WTC11 (cell line): ENCODE results near the gene PSMD5. TPM values are rescaled to one million over a fixed set of nuclear protein-coding genes. Genes with fewer than 3 reads are reported as not detected.

Source experiments
- ATAC-seq: fragments of 200-7000 bp; cut with Tn5 transposase; 2 replicates; pipeline ENCODE4 v1.10.0; 2021; ENCODE audit warnings: mild to moderate bottlenecking, moderate library complexity
- CTCF ChIA-PET: fragments of 300-600 bp; sonication (Branson Sonifier 250); formaldehyde crosslinking; loops from one replicate; lab custom pipeline; 2021; ENCODE audit warnings: antibody characterized with exemption; lab: Charles Lee
- POLR2A ChIA-PET: fragments of 350-600 bp; sonication (Branson Sonifier 250); formaldehyde crosslinking; loops from one replicate; lab custom pipeline; 2021; ENCODE audit warnings: antibody characterized with exemption; lab: Charles Lee
- DNase-seq: peaks from one replicate; pipeline ENCODE4 v3.0.0; 2021; ENCODE audit warnings: low spot score
- H3K27ac Mint-ChIP-seq: 2 replicates; pipeline ENCODE4 v1.8.0; 2021; ENCODE audit warnings: mixed read lengths
- H3K27me3 Mint-ChIP-seq: 2 replicates; pipeline ENCODE4 v1.8.0; 2021; ENCODE audit warnings: low read depth, mild to moderate bottlenecking, moderate library complexity, mixed read lengths
- H3K36me3 Mint-ChIP-seq: 2 replicates; pipeline ENCODE4 v1.8.0; 2021; ENCODE audit warnings: mixed read lengths
- H3K4me1 Mint-ChIP-seq: 2 replicates; pipeline ENCODE4 v1.8.0; 2022; ENCODE audit warnings: mixed read lengths
- H3K4me3 Mint-ChIP-seq: 2 replicates; pipeline ENCODE4 v1.8.0; 2021; ENCODE audit warnings: mild to moderate bottlenecking, moderate library complexity, mixed read lengths
- H3K9me3 Mint-ChIP-seq: 2 replicates; pipeline ENCODE4 v1.8.0; 2021; ENCODE audit warnings: mixed read lengths
- ETV6 ChIP-seq: sonication (generic); formaldehyde crosslinking; IDR thresholded peaks from 2 replicates; pipeline ENCODE4 v1.8.1; 2022; ENCODE audit warnings: mild to moderate bottlenecking, missing genetic modification reagents
- FOXK1 ChIP-seq: sonication (generic); formaldehyde crosslinking; IDR thresholded peaks from 2 replicates; pipeline ENCODE4 v1.8.0; 2022; ENCODE audit warnings: mild to moderate bottlenecking, moderate library complexity, missing genetic modification reagents
- IRF2 ChIP-seq: sonication (generic); formaldehyde crosslinking; IDR thresholded peaks from 2 replicates; pipeline ENCODE4 v1.8.0; 2022; ENCODE audit warnings: low read depth, missing genetic modification reagents, borderline replicate concordance
- JAZF1 ChIP-seq: fragments of 250-450 bp; sonication (Bioruptor Pico); IDR thresholded peaks from 2 replicates; pipeline ENCODE4 v1.9.0; 2021; ENCODE audit warnings: moderate library complexity, mild to moderate bottlenecking, inconsistent platforms
- JUN ChIP-seq: sonication (generic); formaldehyde crosslinking; IDR thresholded peaks from 2 replicates; pipeline ENCODE4 v1.8.0; 2023; ENCODE audit warnings: mild to moderate bottlenecking, missing genetic modification reagents
- MXD4 ChIP-seq: fragments of 250-450 bp; sonication (Bioruptor Pico); IDR thresholded peaks from 2 replicates; pipeline ENCODE4 v1.8.0; 2021; ENCODE audit warnings: mild to moderate bottlenecking, moderate library complexity, borderline replicate concordance
- NFATC4 ChIP-seq: fragments of 250-450 bp; sonication (Bioruptor Pico); IDR thresholded peaks from 2 replicates; pipeline ENCODE4 v1.9.0; 2021; ENCODE audit warnings: mild to moderate bottlenecking
- NFYB ChIP-seq: sonication (generic); formaldehyde crosslinking; conservative IDR thresholded peaks from 2 replicates; pipeline ENCODE4 v1.8.0; 2022; ENCODE audit warnings: low read depth, missing genetic modification reagents
- SMAD3 ChIP-seq: sonication (generic); formaldehyde crosslinking; IDR thresholded peaks from 2 replicates; pipeline ENCODE4 v1.8.0; 2022; ENCODE audit warnings: missing genetic modification reagents, mild to moderate bottlenecking, borderline replicate concordance
- SP1 ChIP-seq: sonication (generic); formaldehyde crosslinking; conservative IDR thresholded peaks from 2 replicates; pipeline ENCODE4 v1.8.1; 2022; ENCODE audit warnings: missing genetic modification reagents
- TEAD1 ChIP-seq: sonication (generic); formaldehyde crosslinking; IDR thresholded peaks from 2 replicates; pipeline ENCODE4 v1.8.0; 2022; ENCODE audit warnings: mild to moderate bottlenecking, missing genetic modification reagents
- TP53 ChIP-seq: sonication (generic); formaldehyde crosslinking; IDR thresholded peaks from 2 replicates; pipeline ENCODE4 v1.8.1; 2023; ENCODE audit warnings: mild to moderate bottlenecking, missing genetic modification reagents
- ZNF121 ChIP-seq: sonication (generic); formaldehyde crosslinking; IDR thresholded peaks from 2 replicates; pipeline ENCODE4 v1.8.0; 2023; ENCODE audit warnings: missing genetic modification reagents
- ZNF317 ChIP-seq: sonication (generic); formaldehyde crosslinking; IDR thresholded peaks from 2 replicates; pipeline ENCODE4 v1.8.1; 2023; ENCODE audit warnings: low read depth, mild to moderate bottlenecking, moderate library complexity, missing genetic modification reagents, borderline replicate concordance
- ZNF423 ChIP-seq: fragments of 250-450 bp; sonication (Bioruptor Pico); IDR thresholded peaks from 2 replicates; pipeline ENCODE4 v2.1.2; 2022; ENCODE audit warnings: mild to moderate bottlenecking, moderate library complexity
- total RNA-seq: library from RNA; stranded (reverse); gene quantifications from 3 replicates; pipeline ENCODE4 v1.2.3, GENCODE V29; 2021
- TF ChIP-seq, protein P1 (sequence below): fragments of 250-450 bp; sonication (Bioruptor Pico); IDR thresholded peaks from 2 replicates; pipeline ENCODE4 v1.9.0; 2021; ENCODE audit warnings: mild to moderate bottlenecking
- TF ChIP-seq, protein P2 (sequence below): sonication (generic); formaldehyde crosslinking; IDR thresholded peaks from 2 replicates; pipeline ENCODE4 v1.8.0; 2023; ENCODE audit warnings: mild to moderate bottlenecking, missing genetic modification reagents
- TF ChIP-seq, protein P3 (sequence below): fragments of 250-450 bp; sonication (Bioruptor Pico); IDR thresholded peaks from 2 replicates; pipeline ENCODE4 v1.8.0; 2021; ENCODE audit warnings: mild to moderate bottlenecking
- TF ChIP-seq, protein P4 (sequence below): sonication (generic); formaldehyde crosslinking; IDR thresholded peaks from 2 replicates; pipeline ENCODE4 v1.8.1; 2022; ENCODE audit warnings: low read depth, mild to moderate bottlenecking, moderate library complexity, missing genetic modification reagents, borderline replicate concordance
- TF ChIP-seq, protein P5 (sequence below): sonication (generic); formaldehyde crosslinking; IDR thresholded peaks from 2 replicates; pipeline ENCODE4 v1.8.1; 2023; ENCODE audit warnings: mild to moderate bottlenecking, missing genetic modification reagents
- TF ChIP-seq, protein P6 (sequence below): sonication (generic); formaldehyde crosslinking; conservative IDR thresholded peaks from 2 replicates; pipeline ENCODE4 v1.8.1; 2022; ENCODE audit warnings: mild to moderate bottlenecking, missing genetic modification reagents
- TF ChIP-seq, protein P7 (sequence below): sonication (generic); formaldehyde crosslinking; IDR thresholded peaks from 2 replicates; pipeline ENCODE4 v1.8.1; 2023; ENCODE audit warnings: mild to moderate bottlenecking, missing genetic modification reagents, borderline replicate concordance
- TF ChIP-seq, protein P8 (sequence below): sonication (generic); formaldehyde crosslinking; IDR thresholded peaks from 2 replicates; pipeline ENCODE4 v1.8.0; 2022; ENCODE audit warnings: mild to moderate bottlenecking, missing genetic modification reagents

The PSMD5 gene
- total RNA-seq, 1 experiment from 2014 or later = 61.1 TPM

DNA sequence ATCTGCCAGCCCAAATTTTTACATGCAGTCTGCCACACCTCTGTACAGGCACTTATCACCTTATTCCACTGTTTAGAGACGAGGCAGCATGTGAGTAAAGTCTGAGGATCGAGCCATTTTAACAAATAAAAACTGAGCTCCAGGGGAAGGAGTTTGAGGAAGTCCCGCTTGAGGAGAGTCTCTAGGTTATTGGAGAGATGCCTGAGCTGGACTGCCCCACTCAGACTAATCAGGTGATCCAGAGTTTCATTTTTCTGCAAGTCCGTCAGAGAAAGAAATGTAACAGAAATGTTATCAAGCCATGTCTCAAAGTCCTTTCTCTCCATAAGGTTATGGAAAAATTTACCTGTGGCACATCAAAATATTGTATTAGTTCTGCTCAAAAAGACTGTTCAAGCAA is 54.8 kb downstream of the PSMD5 start:
- Mint-ChIP-seq H3K36me3 (peaks cover 38% of the 10 kb centered on the region), H3K27ac (no peak overlapping the region), H3K27me3 (no peaks in the 10 kb centered on the region), H3K4me1 (peaks cover 8% of the 10 kb centered on the region), H3K9me3 (no peaks in the 10 kb centered on the region), H3K4me3 (no peak overlapping the region)
- ChIA-PET CTCF (no interaction called here), POLR2A (no interaction called here)
- no peak for TF ChIP-seq SP1 (CRISPR knock-in tag)
- no peak for TF ChIP-seq ZNF121 (CRISPR knock-in tag)
- no peak for TF ChIP-seq ZNF423 (CRISPR knock-in tag)
- TF ChIP-seq, protein P1, sequence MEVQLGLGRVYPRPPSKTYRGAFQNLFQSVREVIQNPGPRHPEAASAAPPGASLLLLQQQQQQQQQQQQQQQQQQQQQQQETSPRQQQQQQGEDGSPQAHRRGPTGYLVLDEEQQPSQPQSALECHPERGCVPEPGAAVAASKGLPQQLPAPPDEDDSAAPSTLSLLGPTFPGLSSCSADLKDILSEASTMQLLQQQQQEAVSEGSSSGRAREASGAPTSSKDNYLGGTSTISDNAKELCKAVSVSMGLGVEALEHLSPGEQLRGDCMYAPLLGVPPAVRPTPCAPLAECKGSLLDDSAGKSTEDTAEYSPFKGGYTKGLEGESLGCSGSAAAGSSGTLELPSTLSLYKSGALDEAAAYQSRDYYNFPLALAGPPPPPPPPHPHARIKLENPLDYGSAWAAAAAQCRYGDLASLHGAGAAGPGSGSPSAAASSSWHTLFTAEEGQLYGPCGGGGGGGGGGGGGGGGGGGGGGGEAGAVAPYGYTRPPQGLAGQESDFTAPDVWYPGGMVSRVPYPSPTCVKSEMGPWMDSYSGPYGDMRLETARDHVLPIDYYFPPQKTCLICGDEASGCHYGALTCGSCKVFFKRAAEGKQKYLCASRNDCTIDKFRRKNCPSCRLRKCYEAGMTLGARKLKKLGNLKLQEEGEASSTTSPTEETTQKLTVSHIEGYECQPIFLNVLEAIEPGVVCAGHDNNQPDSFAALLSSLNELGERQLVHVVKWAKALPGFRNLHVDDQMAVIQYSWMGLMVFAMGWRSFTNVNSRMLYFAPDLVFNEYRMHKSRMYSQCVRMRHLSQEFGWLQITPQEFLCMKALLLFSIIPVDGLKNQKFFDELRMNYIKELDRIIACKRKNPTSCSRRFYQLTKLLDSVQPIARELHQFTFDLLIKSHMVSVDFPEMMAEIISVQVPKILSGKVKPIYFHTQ (CRISPR knock-in tag) = no peak
- TF ChIP-seq JUN (CRISPR knock-in tag) = no peak
- TF ChIP-seq IRF2 = no peak
- TF ChIP-seq, protein P2, sequence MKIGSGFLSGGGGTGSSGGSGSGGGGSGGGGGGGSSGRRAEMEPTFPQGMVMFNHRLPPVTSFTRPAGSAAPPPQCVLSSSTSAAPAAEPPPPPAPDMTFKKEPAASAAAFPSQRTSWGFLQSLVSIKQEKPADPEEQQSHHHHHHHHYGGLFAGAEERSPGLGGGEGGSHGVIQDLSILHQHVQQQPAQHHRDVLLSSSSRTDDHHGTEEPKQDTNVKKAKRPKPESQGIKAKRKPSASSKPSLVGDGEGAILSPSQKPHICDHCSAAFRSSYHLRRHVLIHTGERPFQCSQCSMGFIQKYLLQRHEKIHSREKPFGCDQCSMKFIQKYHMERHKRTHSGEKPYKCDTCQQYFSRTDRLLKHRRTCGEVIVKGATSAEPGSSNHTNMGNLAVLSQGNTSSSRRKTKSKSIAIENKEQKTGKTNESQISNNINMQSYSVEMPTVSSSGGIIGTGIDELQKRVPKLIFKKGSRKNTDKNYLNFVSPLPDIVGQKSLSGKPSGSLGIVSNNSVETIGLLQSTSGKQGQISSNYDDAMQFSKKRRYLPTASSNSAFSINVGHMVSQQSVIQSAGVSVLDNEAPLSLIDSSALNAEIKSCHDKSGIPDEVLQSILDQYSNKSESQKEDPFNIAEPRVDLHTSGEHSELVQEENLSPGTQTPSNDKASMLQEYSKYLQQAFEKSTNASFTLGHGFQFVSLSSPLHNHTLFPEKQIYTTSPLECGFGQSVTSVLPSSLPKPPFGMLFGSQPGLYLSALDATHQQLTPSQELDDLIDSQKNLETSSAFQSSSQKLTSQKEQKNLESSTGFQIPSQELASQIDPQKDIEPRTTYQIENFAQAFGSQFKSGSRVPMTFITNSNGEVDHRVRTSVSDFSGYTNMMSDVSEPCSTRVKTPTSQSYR (CRISPR knock-in tag) = no peak
- no peak for TF ChIP-seq NFATC4 (CRISPR knock-in tag)
- TF ChIP-seq, protein P3, sequence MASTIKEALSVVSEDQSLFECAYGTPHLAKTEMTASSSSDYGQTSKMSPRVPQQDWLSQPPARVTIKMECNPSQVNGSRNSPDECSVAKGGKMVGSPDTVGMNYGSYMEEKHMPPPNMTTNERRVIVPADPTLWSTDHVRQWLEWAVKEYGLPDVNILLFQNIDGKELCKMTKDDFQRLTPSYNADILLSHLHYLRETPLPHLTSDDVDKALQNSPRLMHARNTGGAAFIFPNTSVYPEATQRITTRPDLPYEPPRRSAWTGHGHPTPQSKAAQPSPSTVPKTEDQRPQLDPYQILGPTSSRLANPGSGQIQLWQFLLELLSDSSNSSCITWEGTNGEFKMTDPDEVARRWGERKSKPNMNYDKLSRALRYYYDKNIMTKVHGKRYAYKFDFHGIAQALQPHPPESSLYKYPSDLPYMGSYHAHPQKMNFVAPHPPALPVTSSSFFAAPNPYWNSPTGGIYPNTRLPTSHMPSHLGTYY (CRISPR knock-in tag) = no peak
- no peak for TF ChIP-seq TEAD1
- TF ChIP-seq, protein P4, sequence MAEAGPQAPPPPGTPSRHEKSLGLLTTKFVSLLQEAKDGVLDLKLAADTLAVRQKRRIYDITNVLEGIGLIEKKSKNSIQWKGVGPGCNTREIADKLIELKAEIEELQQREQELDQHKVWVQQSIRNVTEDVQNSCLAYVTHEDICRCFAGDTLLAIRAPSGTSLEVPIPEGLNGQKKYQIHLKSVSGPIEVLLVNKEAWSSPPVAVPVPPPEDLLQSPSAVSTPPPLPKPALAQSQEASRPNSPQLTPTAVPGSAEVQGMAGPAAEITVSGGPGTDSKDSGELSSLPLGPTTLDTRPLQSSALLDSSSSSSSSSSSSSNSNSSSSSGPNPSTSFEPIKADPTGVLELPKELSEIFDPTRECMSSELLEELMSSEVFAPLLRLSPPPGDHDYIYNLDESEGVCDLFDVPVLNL = no peak
- ATAC-seq (no peak), DNase-seq (no peak)

DNA sequence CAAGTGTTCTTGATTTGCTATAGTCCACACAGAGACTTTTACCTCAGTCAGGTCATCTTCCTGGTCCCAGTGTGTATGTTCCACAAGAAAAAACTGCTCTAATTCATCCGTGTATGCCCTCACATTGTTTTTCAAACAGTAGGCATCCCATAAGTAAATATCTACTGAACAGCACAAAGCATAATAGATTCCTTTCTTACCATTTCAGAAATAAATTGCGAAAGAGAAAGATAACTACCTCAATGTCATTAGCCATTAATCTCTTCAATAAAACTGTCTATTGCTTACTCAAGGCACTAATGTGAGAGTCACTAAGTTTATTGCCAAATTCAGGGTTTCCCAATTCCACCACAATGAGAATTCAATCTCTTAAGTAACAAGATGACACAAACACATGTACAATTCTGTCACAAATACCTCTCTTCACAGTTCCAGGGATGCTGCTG is 59.1 kb downstream of the PSMD5 start:
- ATAC-seq (no peak), DNase-seq (no peak)
- Mint-ChIP-seq H3K27me3 (no peaks in the 10 kb centered on the region), H3K36me3 (peaks cover 36% of the 10 kb centered on the region), H3K4me3 (no peak overlapping the region), H3K27ac (0 out of 2 replicates have a peak overlapping the region, but pooled peaks have one; percentile 3), H3K9me3 (no peaks in the 10 kb centered on the region), H3K4me1 (no peaks in the 10 kb centered on the region)
- ChIA-PET CTCF (no interaction called here), POLR2A (no interaction called here)
- TF ChIP-seq, protein P5, sequence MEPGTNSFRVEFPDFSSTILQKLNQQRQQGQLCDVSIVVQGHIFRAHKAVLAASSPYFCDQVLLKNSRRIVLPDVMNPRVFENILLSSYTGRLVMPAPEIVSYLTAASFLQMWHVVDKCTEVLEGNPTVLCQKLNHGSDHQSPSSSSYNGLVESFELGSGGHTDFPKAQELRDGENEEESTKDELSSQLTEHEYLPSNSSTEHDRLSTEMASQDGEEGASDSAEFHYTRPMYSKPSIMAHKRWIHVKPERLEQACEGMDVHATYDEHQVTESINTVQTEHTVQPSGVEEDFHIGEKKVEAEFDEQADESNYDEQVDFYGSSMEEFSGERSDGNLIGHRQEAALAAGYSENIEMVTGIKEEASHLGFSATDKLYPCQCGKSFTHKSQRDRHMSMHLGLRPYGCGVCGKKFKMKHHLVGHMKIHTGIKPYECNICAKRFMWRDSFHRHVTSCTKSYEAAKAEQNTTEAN (CRISPR knock-in tag) = no peak
- TF ChIP-seq, protein P6, sequence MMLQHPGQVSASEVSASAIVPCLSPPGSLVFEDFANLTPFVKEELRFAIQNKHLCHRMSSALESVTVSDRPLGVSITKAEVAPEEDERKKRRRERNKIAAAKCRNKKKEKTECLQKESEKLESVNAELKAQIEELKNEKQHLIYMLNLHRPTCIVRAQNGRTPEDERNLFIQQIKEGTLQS = no peak
- TF ChIP-seq SMAD3 (no peak), JAZF1 (CRISPR knock-in tag) (no peak), ETV6 (CRISPR knock-in tag) (no peak), MXD4 (CRISPR knock-in tag) (no peak), ZNF317 (CRISPR knock-in tag) (no peak), NFATC4 (CRISPR knock-in tag) (no peak), NFYB (CRISPR knock-in tag) (no peak), TP53 (CRISPR knock-in tag) (no peak), FOXK1 (CRISPR knock-in tag) (no peak)
- TF ChIP-seq, protein P7, sequence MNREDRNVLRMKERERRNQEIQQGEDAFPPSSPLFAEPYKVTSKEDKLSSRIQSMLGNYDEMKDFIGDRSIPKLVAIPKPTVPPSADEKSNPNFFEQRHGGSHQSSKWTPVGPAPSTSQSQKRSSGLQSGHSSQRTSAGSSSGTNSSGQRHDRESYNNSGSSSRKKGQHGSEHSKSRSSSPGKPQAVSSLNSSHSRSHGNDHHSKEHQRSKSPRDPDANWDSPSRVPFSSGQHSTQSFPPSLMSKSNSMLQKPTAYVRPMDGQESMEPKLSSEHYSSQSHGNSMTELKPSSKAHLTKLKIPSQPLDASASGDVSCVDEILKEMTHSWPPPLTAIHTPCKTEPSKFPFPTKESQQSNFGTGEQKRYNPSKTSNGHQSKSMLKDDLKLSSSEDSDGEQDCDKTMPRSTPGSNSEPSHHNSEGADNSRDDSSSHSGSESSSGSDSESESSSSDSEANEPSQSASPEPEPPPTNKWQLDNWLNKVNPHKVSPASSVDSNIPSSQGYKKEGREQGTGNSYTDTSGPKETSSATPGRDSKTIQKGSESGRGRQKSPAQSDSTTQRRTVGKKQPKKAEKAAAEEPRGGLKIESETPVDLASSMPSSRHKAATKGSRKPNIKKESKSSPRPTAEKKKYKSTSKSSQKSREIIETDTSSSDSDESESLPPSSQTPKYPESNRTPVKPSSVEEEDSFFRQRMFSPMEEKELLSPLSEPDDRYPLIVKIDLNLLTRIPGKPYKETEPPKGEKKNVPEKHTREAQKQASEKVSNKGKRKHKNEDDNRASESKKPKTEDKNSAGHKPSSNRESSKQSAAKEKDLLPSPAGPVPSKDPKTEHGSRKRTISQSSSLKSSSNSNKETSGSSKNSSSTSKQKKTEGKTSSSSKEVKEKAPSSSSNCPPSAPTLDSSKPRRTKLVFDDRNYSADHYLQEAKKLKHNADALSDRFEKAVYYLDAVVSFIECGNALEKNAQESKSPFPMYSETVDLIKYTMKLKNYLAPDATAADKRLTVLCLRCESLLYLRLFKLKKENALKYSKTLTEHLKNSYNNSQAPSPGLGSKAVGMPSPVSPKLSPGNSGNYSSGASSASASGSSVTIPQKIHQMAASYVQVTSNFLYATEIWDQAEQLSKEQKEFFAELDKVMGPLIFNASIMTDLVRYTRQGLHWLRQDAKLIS (CRISPR knock-in tag) = no peak
- TF ChIP-seq, protein P8, sequence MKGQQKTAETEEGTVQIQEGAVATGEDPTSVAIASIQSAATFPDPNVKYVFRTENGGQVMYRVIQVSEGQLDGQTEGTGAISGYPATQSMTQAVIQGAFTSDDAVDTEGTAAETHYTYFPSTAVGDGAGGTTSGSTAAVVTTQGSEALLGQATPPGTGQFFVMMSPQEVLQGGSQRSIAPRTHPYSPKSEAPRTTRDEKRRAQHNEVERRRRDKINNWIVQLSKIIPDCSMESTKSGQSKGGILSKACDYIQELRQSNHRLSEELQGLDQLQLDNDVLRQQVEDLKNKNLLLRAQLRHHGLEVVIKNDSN (CRISPR knock-in tag) = no peak
